HCT116 (cell line): ENCODE data around the gene IL1B.

ENCODE experiments used
- EZH2 ChIP-seq: fragments of 200-600 bp; sonication (generic); IDR thresholded peaks from 2 replicates; pipeline ENCODE4 v1.6.1; 2017; ENCODE audit warnings: antibody characterized with exemption, mixed run types
- POLR2A ChIP-seq: IDR thresholded peaks from 2 replicates; pipeline ENCODE4 v1.7.0; 2011; ENCODE audit warnings: borderline replicate concordance; ENCODE audit not compliant: insufficient read depth, insufficient read length; ENCODE audit errors: extremely low read depth
- POLR2AphosphoS5 ChIP-seq: IDR thresholded peaks from 2 replicates; pipeline ENCODE4 v1.6.1; 2011; ENCODE audit warnings: mild to moderate bottlenecking, low read depth, low read length, moderate library complexity
- RAD21 ChIP-seq: IDR thresholded peaks from 2 replicates; pipeline ENCODE4 v1.6.1; 2012; ENCODE audit warnings: low read depth, mild to moderate bottlenecking
- TF ChIP-seq, protein P1 (sequence below), 3 experiments: fragments of 200-600 bp in 1 of 3; sonication (generic) in 1 of 3; IDR thresholded peaks in 2 of 3; conservative IDR thresholded peaks in 1 of 3; 2 replicates each; pipeline ENCODE4 v1.5.1; 2012 to 2017; ENCODE audit warnings: low read depth in 2 of 3, low read length in 2 of 3, antibody characterized with exemption in 1 of 3, borderline replicate concordance in 1 of 3, control low read depth in 1 of 3, mild to moderate bottlenecking in 1 of 3, mixed read lengths in 1 of 3, mixed run types in 1 of 3, moderate library complexity in 1 of 3; ENCODE audit not compliant: insufficient read depth in 1 of 3

DNA sequence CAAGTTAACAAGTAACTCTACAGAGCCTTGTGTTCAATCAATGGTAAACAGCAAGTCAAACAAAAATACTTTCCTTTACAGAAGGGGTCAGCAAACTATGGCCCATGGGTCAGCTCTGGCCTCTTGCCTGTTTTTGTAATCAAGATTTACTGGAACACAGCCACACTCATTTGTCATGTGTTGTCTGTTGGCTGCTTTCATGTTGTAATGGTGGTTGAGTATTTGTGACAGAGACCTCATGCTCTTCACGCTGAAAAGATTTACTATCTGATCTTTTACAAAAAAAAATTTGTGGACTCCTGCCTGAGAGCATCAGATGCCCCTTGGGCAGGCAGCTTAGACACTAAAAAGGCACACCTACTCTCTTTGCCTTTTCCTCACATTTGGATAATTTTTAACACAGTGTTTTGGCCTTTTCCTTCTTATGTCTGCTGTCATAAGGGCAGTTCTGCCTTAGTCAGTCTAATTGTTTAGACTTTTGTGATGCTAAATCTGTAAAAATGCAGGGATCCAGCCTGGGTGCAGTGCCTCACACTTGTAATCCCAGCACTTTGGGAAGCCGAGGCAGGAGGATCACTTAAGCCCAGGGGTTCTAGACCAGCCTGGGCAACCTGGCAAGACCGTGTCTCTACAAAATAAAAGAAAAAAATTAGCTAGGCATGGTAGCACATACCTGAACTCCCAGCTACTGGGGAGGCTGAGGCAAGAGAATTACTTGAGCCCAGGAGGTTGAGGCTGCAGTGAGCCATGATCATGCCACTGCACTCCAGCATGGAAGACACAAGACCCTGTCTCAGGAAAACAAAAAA, 18.3 kb downstream of the IL1B start:
- no peak for TF ChIP-seq EZH2
- no peak for TF ChIP-seq POLR2AphosphoS5
- TF ChIP-seq, protein P1, sequence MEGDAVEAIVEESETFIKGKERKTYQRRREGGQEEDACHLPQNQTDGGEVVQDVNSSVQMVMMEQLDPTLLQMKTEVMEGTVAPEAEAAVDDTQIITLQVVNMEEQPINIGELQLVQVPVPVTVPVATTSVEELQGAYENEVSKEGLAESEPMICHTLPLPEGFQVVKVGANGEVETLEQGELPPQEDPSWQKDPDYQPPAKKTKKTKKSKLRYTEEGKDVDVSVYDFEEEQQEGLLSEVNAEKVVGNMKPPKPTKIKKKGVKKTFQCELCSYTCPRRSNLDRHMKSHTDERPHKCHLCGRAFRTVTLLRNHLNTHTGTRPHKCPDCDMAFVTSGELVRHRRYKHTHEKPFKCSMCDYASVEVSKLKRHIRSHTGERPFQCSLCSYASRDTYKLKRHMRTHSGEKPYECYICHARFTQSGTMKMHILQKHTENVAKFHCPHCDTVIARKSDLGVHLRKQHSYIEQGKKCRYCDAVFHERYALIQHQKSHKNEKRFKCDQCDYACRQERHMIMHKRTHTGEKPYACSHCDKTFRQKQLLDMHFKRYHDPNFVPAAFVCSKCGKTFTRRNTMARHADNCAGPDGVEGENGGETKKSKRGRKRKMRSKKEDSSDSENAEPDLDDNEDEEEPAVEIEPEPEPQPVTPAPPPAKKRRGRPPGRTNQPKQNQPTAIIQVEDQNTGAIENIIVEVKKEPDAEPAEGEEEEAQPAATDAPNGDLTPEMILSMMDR (IDR thresholded peaks at IDR 0.05 in 2 of 3, conservative IDR thresholded peaks at IDR 0.05 in 1 of 3; ENCODE audit: borderline replicate concordance in 1 of 3, insufficient read depth in 1 of 3, low read depth in 2 of 3, low read length in 2 of 3), result no peak
- no peak for TF ChIP-seq RAD21
- no peak for TF ChIP-seq POLR2A
